Measurements from ENCODE around the gene ANHX. TPM values are rescaled to one million over a fixed set of nuclear protein-coding genes. Genes with fewer than 3 reads are reported as not detected.

ANHX gene
- total RNA-seq, 1 donor from 2014 or later = not detected

GRCh38 chr12:133236556-133236955, 879 bp upstream of the ANHX start:
- Histone ChIP-seq H3K4me3 (no peak overlapping the region), H3K9me3 (replicated peaks) (peaks cover 14% of the 10 kb centered on the region), H3K36me3 (no peaks in the 10 kb centered on the region), H3K4me1 (no peaks in the 10 kb centered on the region), H3K27me3 (ENCODE audit: low read depth) (peaks cover 37% of the 10 kb centered on the region), H3K27ac (replicated peaks) (no peak overlapping the region)
- no peak for TF ChIP-seq CTCF (IDR thresholded peaks at IDR 0.05; ENCODE audit: borderline replicate concordance)
- no peak for DNase-seq
- intact Hi-C loops (cut with micrococcal nuclease) = no loop called here

- no peak for TF ChIP-seq CTCF (IDR thresholded peaks at IDR 0.05; ENCODE audit: borderline replicate concordance)
- intact Hi-C loops (cut with micrococcal nuclease) = no loop called here
- Histone ChIP-seq H3K27ac (replicated peaks) (no peak overlapping the region), H3K9me3 (replicated peaks) (peaks cover 15% of the 10 kb centered on the region), H3K36me3 (no peaks in the 10 kb centered on the region), H3K27me3 (ENCODE audit: low read depth) (peaks cover 37% of the 10 kb centered on the region), H3K4me3 (no peak overlapping the region), H3K4me1 (no peaks in the 10 kb centered on the region)
- DNase-seq = no peak
These were observed 467 bp upstream of the ANHX start for GRCh38 chr12:133236144-133236543.

DNA sequence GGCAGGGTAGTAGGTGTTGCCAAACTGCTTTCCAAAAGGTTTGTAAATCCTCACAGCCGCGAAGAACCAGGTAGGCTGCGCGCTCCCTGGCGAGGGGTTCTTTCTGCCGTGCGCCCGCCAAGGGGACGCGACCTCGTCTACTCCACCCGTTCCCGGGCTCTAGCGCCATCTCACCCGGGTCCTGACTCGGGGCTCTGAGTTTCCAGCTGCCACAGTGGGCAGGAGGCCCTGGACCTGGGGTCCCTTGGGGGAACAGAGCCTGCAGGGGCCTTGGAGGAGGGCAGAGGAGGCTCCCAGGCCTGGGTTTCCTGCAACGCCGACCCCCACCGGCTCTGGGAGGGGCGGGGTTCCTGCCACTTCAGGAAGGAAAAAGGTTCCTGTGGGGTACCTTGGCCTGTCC, 706 bp downstream of the ANHX start:
- TF ChIP-seq CTCF (IDR thresholded peaks at IDR 0.05; ENCODE audit: borderline replicate concordance) = no peak
- no peaks in the 10 kb centered on the region for H3K36me3 ChIP-seq
- no peak overlapping the region for H3K27ac ChIP-seq (replicated peaks)
- intact Hi-C loops (cut with micrococcal nuclease) = no loop called here
- no peak for DNase-seq
- no peak overlapping the region for H3K4me3 ChIP-seq
- H3K4me1 ChIP-seq = no peaks in the 10 kb centered on the region
- H3K9me3 ChIP-seq (replicated peaks) = peaks cover 18% of the 10 kb centered on the region
- H3K27me3 ChIP-seq (ENCODE audit: low read depth) = peaks cover 33% of the 10 kb centered on the region

- no peak overlapping the region for H3K27ac ChIP-seq (replicated peaks)
- peaks cover 24% of the 10 kb centered on the region for H3K9me3 ChIP-seq (replicated peaks)
- no peaks in the 10 kb centered on the region for H3K36me3 ChIP-seq
- DNase-seq = no peak
- no peak for TF ChIP-seq CTCF (IDR thresholded peaks at IDR 0.05; ENCODE audit: borderline replicate concordance)
- peaks cover 30% of the 10 kb centered on the region for H3K27me3 ChIP-seq (ENCODE audit: low read depth)
- intact Hi-C loops (cut with micrococcal nuclease) = no loop called here
- H3K4me1 ChIP-seq = no peaks in the 10 kb centered on the region
- no peak overlapping the region for H3K4me3 ChIP-seq
These were observed 1.6 kb downstream of the ANHX start for GRCh38 chr12:133233993-133234564.

GRCh38 chr12:133233006-133233405, 2.7 kb downstream of the ANHX start:
- H3K9me3 ChIP-seq (replicated peaks) = peaks cover 30% of the 10 kb centered on the region
- H3K27me3 ChIP-seq (ENCODE audit: low read depth) = peaks cover 24% of the 10 kb centered on the region
- H3K36me3 ChIP-seq = no peaks in the 10 kb centered on the region

More at GRCh38 chr12:133233006-133233405, 2.7 kb downstream of the ANHX start:
- Histone ChIP-seq H3K27ac (replicated peaks) (no peak overlapping the region), H3K4me3 (no peak overlapping the region), H3K4me1 (no peaks in the 10 kb centered on the region)
- no peak for DNase-seq
- no peak for TF ChIP-seq CTCF (IDR thresholded peaks at IDR 0.05; ENCODE audit: borderline replicate concordance)
- intact Hi-C loops (cut with micrococcal nuclease) = no loop called here
